ENCODE data around the gene CITED1.

CITED1 gene

GRCh38 chrX:72308209-72308565 lies 2.5 kb upstream of the CITED1 start:
- H3K4me3 ChIP-seq (ENCODE audit: low read depth, low read length) = no peak overlapping the region

GRCh38 chrX:72307646-72308051 lies 1.9 kb upstream of the CITED1 start:
- H3K4me3 ChIP-seq (ENCODE audit: low read depth, low read length) = peak overlapping the region; percentile 51
- no peak for TF ChIP-seq CTCF (IDR thresholded peaks at IDR 0.05; ENCODE audit: low read depth, low read length)

More at GRCh38 chrX:72308209-72308565, 2.5 kb upstream of the CITED1 start:
- no peak for TF ChIP-seq CTCF (IDR thresholded peaks at IDR 0.05; ENCODE audit: low read depth, low read length)

GRCh38 chrX:72306851-72307645 lies 1.3 kb upstream of the CITED1 start:
- TF ChIP-seq CTCF (IDR thresholded peaks at IDR 0.05; ENCODE audit: low read depth, low read length) = no peak
- peak overlapping the region; percentile 51 for H3K4me3 ChIP-seq (ENCODE audit: low read depth, low read length)

GRCh38 chrX:72306085-72306801 lies 529 bp upstream of the CITED1 start:
- TF ChIP-seq CTCF (IDR thresholded peaks at IDR 0.05; ENCODE audit: low read depth, low read length) = no peak
- H3K4me3 ChIP-seq (ENCODE audit: low read depth, low read length) = peak overlapping the region; percentile 51

- H3K4me3 ChIP-seq (ENCODE audit: low read depth, low read length) = peak overlapping the region; percentile 49
- TF ChIP-seq CTCF (IDR thresholded peaks at IDR 0.05; ENCODE audit: low read depth, low read length) = no peak
Measured at GRCh38 chrX:72304877-72305276, 837 bp downstream of the CITED1 start.

GRCh38 chrX:72301781-72302180 lies 3.9 kb downstream of the CITED1 start:
- no peak for TF ChIP-seq CTCF (IDR thresholded peaks at IDR 0.05; ENCODE audit: low read depth, low read length)
- H3K4me3 ChIP-seq (ENCODE audit: low read depth, low read length) = no peak overlapping the region

Data from WI38 (cell line).